GM10266 (cell line): ENCODE data around the gene C12orf43.
A peak's percentile ranks its signal among the peaks of the same experiment; 100 is the strongest.

ENCODE experiments used
- DNase-seq: peaks from one replicate; pipeline ENCODE4 v3.0.0; 2012; ENCODE audit errors: extremely low spot score
- CTCF ChIP-seq: IDR thresholded peaks from 2 replicates; pipeline ENCODE4 v1.5.1; 2012; ENCODE audit warnings: mild to moderate bottlenecking, low read depth; ENCODE audit not compliant: control insufficient read depth, insufficient read depth; ENCODE audit errors: missing control alignments

The C12orf43 gene

GRCh38 chr12:121011820-121012219 lies 4.5 kb downstream of the C12orf43 start:
- TF ChIP-seq CTCF, result no peak
- no peak for DNase-seq

GRCh38 chr12:121010860-121011259 lies 5.4 kb downstream of the C12orf43 start:
- no peak for TF ChIP-seq CTCF
- DNase-seq, result no peak

GRCh38 chr12:121009741-121010140 lies 6.5 kb downstream of the C12orf43 start:
- peak; percentile 5 for TF ChIP-seq CTCF
- DNase-seq, result no peak

GRCh38 chr12:121008347-121009098 lies 7.8 kb downstream of the C12orf43 start:
- DNase-seq, result no peak
- TF ChIP-seq CTCF, result no peak

GRCh38 chr12:121005346-121005815 lies 10.9 kb downstream of the C12orf43 start:
- DNase-seq, result peak; percentile 58
- TF ChIP-seq CTCF, result peak; percentile 59

GRCh38 chr12:121004253-121004815 lies 12.0 kb downstream of the C12orf43 start:
- TF ChIP-seq CTCF, result no peak
- no peak for DNase-seq

GRCh38 chr12:121003650-121004049 lies 12.6 kb downstream of the C12orf43 start:
- no peak for DNase-seq
- no peak for TF ChIP-seq CTCF
